ENCODE measurements around the gene AP2A1. TPM values are rescaled to one million over a fixed set of nuclear protein-coding genes. Genes with fewer than 3 reads are reported as not detected.

Gene AP2A1
- total RNA-seq, 1 experiment from 2014 or later = 46.5 TPM

GRCh38 chr19:49766007-49766929, 533 bp upstream of the AP2A1 start:
- DNase-seq (ENCODE audit: low read depth) = peak; percentile 100

DNA sequence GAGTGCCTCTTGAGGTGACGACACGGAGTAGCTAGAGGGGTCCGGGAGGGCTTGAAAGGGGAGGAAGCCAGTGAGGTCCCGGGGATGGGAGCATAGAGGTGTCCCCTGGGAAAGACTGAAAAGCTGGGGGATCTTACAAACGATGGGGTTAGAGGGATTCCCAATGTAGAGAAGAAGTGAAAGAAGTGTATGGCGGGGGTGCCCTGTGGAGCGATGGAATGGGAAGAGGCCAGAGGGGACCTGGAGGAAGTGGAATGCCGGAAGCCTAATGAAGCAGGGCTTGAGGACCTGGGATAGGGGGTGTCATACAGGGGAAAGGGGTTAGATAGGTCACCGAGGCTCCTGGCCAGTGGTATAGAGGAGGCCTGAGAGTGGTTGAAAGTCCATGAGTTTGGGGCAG, 580 bp downstream of the AP2A1 start:
- peak; percentile 29 for DNase-seq (ENCODE audit: low read depth)

- DNase-seq (ENCODE audit: low read depth) = no peak
Observed at GRCh38 chr19:49767967-49768581, 1.3 kb downstream of the AP2A1 start.

- DNase-seq (ENCODE audit: low read depth) = no peak
Observed at GRCh38 chr19:49770529-49770928, 3.7 kb downstream of the AP2A1 start.

DNA sequence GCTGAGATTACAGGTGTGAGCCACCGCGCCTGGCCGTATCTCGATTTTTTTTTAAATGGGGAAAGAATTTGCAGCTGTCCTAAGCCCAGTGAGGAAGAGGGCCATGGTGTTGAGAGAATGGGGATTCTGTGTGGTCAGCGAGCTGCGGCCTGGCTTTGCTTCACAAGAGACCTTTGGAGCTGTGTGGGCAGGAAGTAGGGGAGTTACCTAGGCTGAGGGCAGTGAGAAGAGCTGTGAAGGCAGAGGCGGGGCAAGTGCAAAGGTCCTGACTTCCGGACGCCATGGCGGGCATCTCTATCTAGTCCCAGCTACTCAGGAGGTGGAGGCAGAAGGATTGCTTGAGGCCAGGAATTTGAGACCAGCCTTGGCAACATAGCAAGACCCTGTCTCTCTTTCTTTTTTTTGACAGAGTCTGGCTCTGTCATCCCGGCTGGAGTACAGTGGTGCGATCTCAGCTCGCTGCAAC, 4.9 kb downstream of the AP2A1 start:
- no peak for DNase-seq (ENCODE audit: low read depth)

- no peak for DNase-seq (ENCODE audit: low read depth)
Observed at GRCh38 chr19:49772850-49773432, 6.1 kb downstream of the AP2A1 start.

DNA sequence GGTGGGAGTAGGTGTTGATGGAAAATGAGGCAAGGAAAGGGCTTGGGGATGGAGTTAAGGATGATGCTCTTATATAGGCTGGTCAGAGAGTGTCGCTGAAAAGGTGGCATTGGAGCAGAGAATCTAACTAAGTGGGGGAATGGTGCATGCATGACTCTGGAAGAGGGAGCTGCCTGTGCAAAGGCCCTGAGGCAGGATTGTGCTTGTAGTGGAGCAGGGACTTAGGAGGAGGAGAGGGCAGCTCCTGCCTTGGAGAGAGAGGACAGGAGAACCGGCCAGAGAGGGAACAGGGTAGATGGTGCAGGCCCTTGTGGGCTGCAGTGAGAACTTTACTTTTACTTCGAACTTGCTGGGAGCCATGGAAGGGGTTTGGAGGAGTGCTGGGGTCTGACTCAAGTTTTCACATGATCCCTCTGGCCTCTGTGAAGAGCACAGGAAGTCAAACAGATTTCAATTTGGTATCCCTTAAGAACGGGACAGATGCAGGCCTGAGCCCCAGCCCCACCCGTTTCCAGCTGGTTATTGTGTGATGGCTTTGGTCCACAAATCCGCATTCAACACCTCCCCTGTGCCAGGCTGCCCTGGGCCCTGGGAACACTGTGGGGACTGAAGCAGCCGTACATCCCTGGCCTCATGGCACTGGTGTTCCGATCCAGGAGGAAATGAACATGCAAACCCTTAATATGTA, 7.0 kb downstream of the AP2A1 start:
- DNase-seq (ENCODE audit: low read depth) = no peak

DNA sequence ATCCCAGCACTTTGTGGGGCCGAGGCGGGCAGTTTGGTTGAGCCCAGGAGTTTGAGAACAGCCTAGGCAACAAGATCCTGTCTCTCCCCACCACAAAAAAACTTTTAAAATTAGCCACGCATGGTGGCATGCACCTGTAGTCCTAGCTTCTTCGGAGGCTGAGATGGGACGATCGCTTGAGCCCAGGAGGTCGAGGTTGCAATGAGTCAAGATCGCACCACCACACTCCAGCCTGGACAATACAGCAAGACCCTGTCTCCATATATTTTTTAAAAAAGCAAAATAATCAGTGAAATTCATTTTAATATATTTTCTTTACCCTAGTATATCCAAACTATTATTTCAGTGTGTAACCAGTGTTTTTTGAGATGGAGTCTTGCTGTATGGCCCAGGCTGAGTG, 8.2 kb downstream of the AP2A1 start:
- DNase-seq (ENCODE audit: low read depth) = no peak

GRCh38 chr19:49775742-49776370, 9.1 kb downstream of the AP2A1 start:
- no peak for DNase-seq (ENCODE audit: low read depth)

DNA sequence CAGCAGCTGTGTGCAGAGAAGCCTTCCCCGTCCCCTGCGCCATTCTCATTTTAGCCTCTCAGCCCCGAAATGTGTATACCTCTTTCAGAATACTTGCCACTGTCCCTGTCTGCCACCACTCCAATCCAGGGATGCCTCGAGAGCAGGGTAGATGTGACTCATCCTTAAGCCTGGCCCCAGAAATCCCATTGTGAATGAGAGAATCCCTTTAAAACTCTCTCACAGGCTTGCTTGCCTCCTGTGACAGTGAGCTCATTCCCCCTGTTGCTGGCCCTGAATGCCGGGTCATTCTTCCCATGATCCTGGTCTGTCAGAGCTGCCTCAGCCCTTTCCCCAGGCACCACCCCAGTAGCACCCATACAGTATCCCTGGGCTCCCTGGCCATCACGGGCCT, 9.6 kb downstream of the AP2A1 start:
- no peak for DNase-seq (ENCODE audit: low read depth)

GRCh38 chr19:49779731-49780555, 13.1 kb downstream of the AP2A1 start:
- DNase-seq (ENCODE audit: low read depth) = no peak

DNA sequence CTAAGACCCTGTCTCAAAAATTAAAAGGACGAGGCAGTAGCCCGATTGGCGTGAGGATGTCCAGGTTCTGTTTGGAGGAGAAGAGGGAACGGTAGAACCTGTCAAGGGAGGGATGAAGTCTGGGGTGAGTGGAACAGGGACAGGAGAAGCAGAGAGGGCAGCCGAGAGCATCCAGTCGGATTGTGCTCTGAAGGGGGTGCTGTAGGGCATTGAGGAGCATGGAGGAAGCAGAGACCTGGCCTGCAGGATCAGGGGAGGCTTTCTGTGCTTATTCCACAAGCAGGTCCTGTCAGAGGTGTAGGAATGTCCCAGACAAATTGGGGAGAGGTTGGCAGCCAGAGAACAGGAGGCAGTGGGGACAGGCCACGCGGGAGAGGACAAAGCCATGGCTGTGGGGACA, 14.1 kb downstream of the AP2A1 start:
- DNase-seq (ENCODE audit: low read depth) = no peak

DNA sequence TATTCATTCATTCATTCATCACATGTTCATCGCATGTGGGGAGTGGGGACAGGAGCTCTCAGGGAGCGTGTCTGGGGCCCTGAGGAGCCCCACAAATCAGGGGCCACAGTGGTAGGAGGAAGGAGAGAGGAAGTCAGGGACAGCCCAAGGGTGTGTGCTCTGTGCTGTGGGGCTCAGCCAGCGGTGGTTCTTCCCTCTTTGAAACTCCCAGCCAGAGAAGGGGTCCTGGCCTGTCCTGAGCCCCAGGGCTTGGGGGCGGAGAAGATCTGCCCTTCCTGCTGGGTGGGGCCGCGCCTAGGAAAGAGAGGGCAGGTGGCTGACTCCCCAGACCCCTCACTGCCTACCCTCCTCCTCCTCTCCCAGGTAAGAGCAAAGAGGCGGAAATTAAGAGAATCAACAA, 14.6 kb downstream of the AP2A1 start:
- DNase-seq (ENCODE audit: low read depth) = no peak

- DNase-seq (ENCODE audit: low read depth) = no peak
Observed at GRCh38 chr19:49782515-49782914, 15.7 kb downstream of the AP2A1 start.

DNA sequence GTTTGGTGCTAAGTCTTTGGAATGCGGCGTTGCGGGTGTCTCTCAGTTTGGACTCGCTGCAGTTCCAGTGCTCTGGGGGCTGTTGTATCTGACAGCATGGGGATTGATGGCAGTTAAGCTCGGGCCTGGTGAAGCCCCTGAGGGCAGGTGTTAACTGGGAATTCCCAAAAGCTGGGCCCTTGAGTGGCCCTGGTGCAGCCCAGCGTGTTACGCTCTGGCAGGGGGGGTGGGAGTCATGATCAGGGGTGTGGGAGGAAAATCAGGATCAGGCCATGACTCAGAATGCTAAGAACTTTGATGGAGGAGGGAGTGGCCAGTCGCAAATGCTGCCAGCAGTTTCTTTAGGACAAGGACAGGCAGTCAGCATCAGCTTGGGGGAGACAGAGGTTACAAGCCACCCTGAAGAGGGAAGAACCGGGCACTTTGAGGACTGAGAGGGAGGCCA, 19.6 kb downstream of the AP2A1 start:
- peak; percentile 39 for DNase-seq (ENCODE audit: low read depth)

GRCh38 chr19:49787746-49788145, 20.9 kb downstream of the AP2A1 start:
- no peak for DNase-seq (ENCODE audit: low read depth)

- no peak for DNase-seq (ENCODE audit: low read depth)
Observed at GRCh38 chr19:49788857-49789256, 22.1 kb downstream of the AP2A1 start.

DNA sequence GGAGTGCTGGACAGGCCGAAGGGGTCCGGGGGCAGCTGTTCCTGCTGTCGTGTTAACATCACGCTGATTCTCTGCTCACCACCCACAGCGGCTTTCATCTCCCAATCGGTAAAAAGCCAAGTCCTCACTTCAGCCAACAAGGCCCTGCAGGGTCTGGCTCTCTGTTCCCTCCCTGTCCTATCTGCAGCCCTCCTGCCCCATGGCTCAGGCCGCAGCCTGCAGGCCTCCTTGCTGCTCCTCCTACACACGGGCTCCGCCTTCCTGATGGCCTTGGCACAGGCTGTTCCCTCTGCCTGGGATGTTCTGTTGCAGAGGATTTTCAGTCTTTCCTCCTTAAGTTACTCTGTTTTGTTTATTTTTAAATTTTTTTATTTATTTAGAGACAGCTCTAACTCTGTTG, 24.1 kb downstream of the AP2A1 start:
- no peak for DNase-seq (ENCODE audit: low read depth)

DNA sequence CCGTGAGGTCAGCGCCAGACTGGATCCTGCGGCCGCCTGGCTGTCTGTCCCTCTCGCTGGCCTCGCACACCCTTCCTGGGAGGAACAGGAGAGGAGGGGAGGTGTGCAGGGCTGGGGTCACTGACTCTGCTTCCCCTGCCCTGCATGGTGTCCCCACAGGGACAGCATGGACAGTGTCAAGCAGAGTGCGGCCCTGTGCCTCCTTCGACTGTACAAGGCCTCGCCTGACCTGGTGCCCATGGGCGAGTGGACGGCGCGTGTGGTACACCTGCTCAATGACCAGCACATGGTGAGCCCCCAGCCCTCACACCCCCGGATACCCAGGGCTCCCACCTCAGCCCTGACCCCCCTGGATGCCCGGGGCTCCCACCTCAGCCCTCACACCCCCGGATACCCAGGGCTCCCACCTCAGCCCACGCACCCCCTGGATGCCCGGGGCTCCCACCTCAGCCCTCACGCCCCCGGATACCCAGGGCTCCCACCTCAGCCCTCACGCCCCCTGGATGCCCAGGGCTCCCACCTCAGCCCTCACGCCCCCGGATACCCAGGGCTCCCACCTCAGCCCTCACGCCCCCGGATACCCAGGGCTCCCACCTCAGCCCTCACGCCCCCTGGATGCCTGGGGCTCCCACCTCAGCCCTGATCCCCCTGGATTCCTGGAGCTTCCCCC, 25.1 kb downstream of the AP2A1 start:
- no peak for DNase-seq (ENCODE audit: low read depth)

Data from Daoy (cell line).